Adrenal gland (tissue), 5 donors: ENCODE data around the gene ZNF346.

Experiments used
- POLR2A ChIP-seq, 2 donors: fragments of 450-650 bp; IDR thresholded peaks; one replicate each; pipeline ENCODE4 v1.6.1; 2017; ENCODE audit warnings: antibody characterized with exemption in 2 of 2, mild to moderate bottlenecking in 2 of 2, moderate library complexity in 1 of 2
- TF ChIP-seq, protein P1 (sequence below), 6 experiments: fragments of 450-650 bp in 4 of 6; fragments of 200-600 bp in 2 of 6; sonication (generic) in 1 of 6; IDR thresholded peaks; 1 replicate in 5 of 6; 2 replicates in 1 of 6; pipeline versions ENCODE4 v1.5.1 to v1.8.0; 2016 to 2021; ENCODE audit warnings: antibody characterized with exemption in 6 of 6, mild to moderate bottlenecking in 2 of 6, moderate library complexity in 1 of 6
- donor health status: DM: no; HTN: no; CAD: no.

GRCh38 chr5:177044641-177045040 lies 22.1 kb downstream of the ZNF346 start:
- TF ChIP-seq, protein P1, sequence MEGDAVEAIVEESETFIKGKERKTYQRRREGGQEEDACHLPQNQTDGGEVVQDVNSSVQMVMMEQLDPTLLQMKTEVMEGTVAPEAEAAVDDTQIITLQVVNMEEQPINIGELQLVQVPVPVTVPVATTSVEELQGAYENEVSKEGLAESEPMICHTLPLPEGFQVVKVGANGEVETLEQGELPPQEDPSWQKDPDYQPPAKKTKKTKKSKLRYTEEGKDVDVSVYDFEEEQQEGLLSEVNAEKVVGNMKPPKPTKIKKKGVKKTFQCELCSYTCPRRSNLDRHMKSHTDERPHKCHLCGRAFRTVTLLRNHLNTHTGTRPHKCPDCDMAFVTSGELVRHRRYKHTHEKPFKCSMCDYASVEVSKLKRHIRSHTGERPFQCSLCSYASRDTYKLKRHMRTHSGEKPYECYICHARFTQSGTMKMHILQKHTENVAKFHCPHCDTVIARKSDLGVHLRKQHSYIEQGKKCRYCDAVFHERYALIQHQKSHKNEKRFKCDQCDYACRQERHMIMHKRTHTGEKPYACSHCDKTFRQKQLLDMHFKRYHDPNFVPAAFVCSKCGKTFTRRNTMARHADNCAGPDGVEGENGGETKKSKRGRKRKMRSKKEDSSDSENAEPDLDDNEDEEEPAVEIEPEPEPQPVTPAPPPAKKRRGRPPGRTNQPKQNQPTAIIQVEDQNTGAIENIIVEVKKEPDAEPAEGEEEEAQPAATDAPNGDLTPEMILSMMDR (IDR thresholded peaks at IDR 0.05): no peak
- TF ChIP-seq POLR2A (IDR thresholded peaks at IDR 0.05): no peak
